Transverse colon (tissue), 4 donors: ENCODE results near the gene WDR91. TPM values are rescaled to one million over a fixed set of nuclear protein-coding genes. Genes with fewer than 3 reads are reported as not detected.

ENCODE experiments used
- DNase-seq: peaks from one replicate; pipeline ENCODE4 v3.0.0-alpha.2; 2019
- H3K27ac ChIP-seq, 4 donors: fragments of 200-600 bp; sonication (generic); 2 replicates each; pipeline ENCODE4 v1.5.1; 2016 to 2018; ENCODE audit warnings: inconsistent platforms in 4 of 4
- H3K27me3 ChIP-seq: fragments of 200-600 bp; sonication (generic); 2 replicates; pipeline ENCODE4 v1.5.1; 2017; ENCODE audit warnings: inconsistent platforms
- H3K36me3 ChIP-seq, 4 donors: fragments of 200-600 bp; sonication (generic); 2 replicates each; pipeline ENCODE4 v1.5.1; 2017 to 2019; ENCODE audit warnings: inconsistent platforms in 4 of 4
- H3K4me1 ChIP-seq, 4 donors: fragments of 200-600 bp; sonication (generic); 2 replicates each; pipeline ENCODE4 v1.5.1; 2017 to 2020; ENCODE audit warnings: inconsistent platforms in 4 of 4
- H3K4me3 ChIP-seq, 4 donors: fragments of 200-600 bp; sonication (generic); 1 replicate in 1 of 4; 2 replicates in 3 of 4; pipeline versions ENCODE4 v1.5.1 to v1.6.1; 2017 to 2019; ENCODE audit warnings: inconsistent platforms in 4 of 4
- H3K9me3 ChIP-seq, 2 donors: fragments of 200-600 bp; sonication (generic); 2 replicates each; pipeline ENCODE4 v1.5.1; 2017 to 2019; ENCODE audit warnings: inconsistent platforms in 2 of 2
- EP300 ChIP-seq: sonication (generic); formaldehyde crosslinking; IDR thresholded peaks from one replicate; pipeline ENCODE4 v1.6.1; 2017; ENCODE audit warnings: antibody characterized with exemption, low read depth
- POLR2A ChIP-seq: fragments of 450-650 bp; IDR thresholded peaks from one replicate; pipeline ENCODE4 v1.6.1; 2016; ENCODE audit warnings: antibody characterized with exemption, mild to moderate bottlenecking, moderate library complexity
- POLR2AphosphoS5 ChIP-seq, 3 donors: sonication (generic); formaldehyde crosslinking; IDR thresholded peaks; one replicate each; pipeline ENCODE4 v1.6.1; 2016; ENCODE audit warnings: antibody characterized with exemption in 3 of 3
- WGBS, 2 donors: methylation state at CpG; one replicate each; pipeline ENCODE4 v1.1.5; 2018; ENCODE audit warnings: low coverage in 1 of 2; 5-methylcytosine and 5-hydroxymethylcytosine counted together
- in situ Hi-C, 4 donors: fragments of 200-750 bp; cut with MboI; loops; one replicate each; pipeline versions ENCODE4 v1.15.0 to v1.15.1; 2017; ENCODE audit warnings: low sequenced_read_pairs in 3 of 4, low pct_ligation_motif_present in 1 of 4, low pct_unique_long_range_greater_than_20kb in 1 of 4
- intact Hi-C: fragments of 100-400 bp; cut with DNase I; formaldehyde crosslinking; loops from one replicate; pipeline ENCODE4 v1.15.1; 2023; ENCODE audit warnings: low total_unique reads
- total RNA-seq, 4 donors: library from RNA; depleted of rRNA; stranded (reverse); fragments of >200 nt; gene quantifications; one replicate each; pipeline ENCODE4 v1.1.0, GENCODE V29; 2016
- TF ChIP-seq, protein P1 (sequence below), 5 experiments: fragments of 200-600 bp in 3 of 5; fragments of 450-650 bp in 2 of 5; sonication (generic) in 3 of 5; IDR thresholded peaks; 1 replicate in 2 of 5; 2 replicates in 3 of 5; pipeline ENCODE4 v1.5.1; 2016 to 2017; ENCODE audit warnings: antibody characterized with exemption in 5 of 5, inconsistent platforms in 3 of 5, mild to moderate bottlenecking in 2 of 5, moderate library complexity in 1 of 5

Gene WDR91
- total RNA-seq, 4 donors from 2014 or later: 6.7 to 19.9 (median 12.6) TPM

DNA sequence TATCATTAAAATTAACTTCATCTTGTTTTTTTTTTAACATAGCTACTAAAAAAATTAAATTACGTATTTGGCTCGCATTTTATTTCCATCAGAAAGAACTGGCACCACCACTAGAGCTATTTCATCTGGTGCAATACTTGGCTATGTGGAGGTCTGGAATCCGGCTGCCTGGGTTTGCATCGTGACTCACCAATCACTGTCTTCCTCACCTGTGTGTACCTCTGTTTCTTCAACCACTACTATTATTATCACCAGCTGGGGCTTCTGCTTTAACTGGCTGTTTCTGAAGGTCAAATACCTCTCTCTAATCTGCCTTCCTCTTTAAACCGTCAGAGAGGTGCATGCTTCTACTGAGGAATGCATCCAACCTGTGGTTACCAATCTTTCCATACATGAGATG is 6.5 kb downstream of the WDR91 start:
- DNase-seq: no peak
- H3K36me3 ChIP-seq: peaks cover 0 to 9% (median 1%) of the 10 kb centered on the region in 4 donors
- H3K4me3 ChIP-seq: no peak overlapping the region
- H3K4me1 ChIP-seq: peaks cover 0 to 5% (median 0%) of the 10 kb centered on the region in 4 donors
- H3K27ac ChIP-seq: no peak overlapping the region
- H3K27me3 ChIP-seq: no peaks in the 10 kb centered on the region
- no peaks in the 10 kb centered on the region for H3K9me3 ChIP-seq
- in situ Hi-C loops: no loop called here
- intact Hi-C loops: no loop called here
- 93 to 95% methylated on average over 5 of the region's 5 CpGs for WGBS, 2 donors
- no peak for TF ChIP-seq POLR2AphosphoS5 (IDR thresholded peaks at IDR 0.05)
- no peak for TF ChIP-seq EP300
- TF ChIP-seq POLR2A: no peak
- TF ChIP-seq, protein P1, sequence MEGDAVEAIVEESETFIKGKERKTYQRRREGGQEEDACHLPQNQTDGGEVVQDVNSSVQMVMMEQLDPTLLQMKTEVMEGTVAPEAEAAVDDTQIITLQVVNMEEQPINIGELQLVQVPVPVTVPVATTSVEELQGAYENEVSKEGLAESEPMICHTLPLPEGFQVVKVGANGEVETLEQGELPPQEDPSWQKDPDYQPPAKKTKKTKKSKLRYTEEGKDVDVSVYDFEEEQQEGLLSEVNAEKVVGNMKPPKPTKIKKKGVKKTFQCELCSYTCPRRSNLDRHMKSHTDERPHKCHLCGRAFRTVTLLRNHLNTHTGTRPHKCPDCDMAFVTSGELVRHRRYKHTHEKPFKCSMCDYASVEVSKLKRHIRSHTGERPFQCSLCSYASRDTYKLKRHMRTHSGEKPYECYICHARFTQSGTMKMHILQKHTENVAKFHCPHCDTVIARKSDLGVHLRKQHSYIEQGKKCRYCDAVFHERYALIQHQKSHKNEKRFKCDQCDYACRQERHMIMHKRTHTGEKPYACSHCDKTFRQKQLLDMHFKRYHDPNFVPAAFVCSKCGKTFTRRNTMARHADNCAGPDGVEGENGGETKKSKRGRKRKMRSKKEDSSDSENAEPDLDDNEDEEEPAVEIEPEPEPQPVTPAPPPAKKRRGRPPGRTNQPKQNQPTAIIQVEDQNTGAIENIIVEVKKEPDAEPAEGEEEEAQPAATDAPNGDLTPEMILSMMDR (IDR thresholded peaks at IDR 0.05): no peak

DNA sequence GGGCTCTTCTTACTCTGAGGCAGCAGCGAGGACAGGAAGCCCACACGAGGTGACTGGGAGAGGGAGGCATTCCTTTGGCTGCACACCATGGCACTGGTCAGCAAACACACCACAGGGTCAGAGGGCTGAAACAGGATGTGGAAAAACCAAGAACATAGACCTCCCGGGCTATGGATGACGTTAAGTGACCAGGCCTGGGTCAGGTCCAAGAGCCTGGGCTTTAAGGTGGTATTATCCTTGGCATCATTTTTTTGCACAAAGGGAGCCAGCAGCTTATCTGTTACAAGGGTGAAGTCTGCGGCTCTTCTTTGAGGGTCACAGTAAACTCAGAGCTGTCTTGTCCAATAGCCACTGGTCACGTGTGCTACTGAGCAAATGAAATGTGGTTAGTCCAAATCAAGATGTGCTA is 7.0 kb downstream of the WDR91 start:
- intact Hi-C loops: no loop called here
- Histone ChIP-seq H3K36me3 (peaks cover 0 to 9% (median 1%) of the 10 kb centered on the region in 4 donors), H3K27me3 (no peaks in the 10 kb centered on the region), H3K4me1 (peaks cover 0 to 5% (median 0%) of the 10 kb centered on the region in 4 donors), H3K27ac (no peak overlapping the region), H3K9me3 (no peaks in the 10 kb centered on the region), H3K4me3 (no peak overlapping the region)
- 90 to 100% methylated on average over 2 to 6 of the region's 6 CpGs for WGBS, 2 donors
- TF ChIP-seq POLR2A: no peak
- TF ChIP-seq POLR2AphosphoS5 (IDR thresholded peaks at IDR 0.05): no peak
- DNase-seq: no peak
- in situ Hi-C loops: no loop called here

DNA sequence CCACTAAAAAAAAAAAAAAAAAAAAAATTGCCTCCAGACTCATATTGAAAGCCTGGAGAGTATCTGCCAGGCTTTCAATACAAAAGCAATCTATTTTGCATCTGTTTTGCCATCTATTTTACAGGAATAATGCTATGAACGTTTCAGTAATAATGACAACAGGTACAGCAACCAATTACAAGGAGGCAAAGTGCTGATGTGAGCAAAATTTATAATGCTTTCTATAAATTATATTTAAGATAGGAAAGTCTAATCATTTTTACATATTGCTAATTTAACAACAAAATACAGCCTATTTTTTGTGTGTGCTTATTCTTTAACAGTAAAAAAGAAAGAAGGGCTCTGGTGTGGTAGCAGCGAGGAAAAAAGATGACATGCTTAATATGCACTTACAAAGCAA is 10.0 kb downstream of the WDR91 start:
- Histone ChIP-seq H3K27ac (no peak overlapping the region), H3K9me3 (no peaks in the 10 kb centered on the region)
- in situ Hi-C loops: no loop called here

DNA sequence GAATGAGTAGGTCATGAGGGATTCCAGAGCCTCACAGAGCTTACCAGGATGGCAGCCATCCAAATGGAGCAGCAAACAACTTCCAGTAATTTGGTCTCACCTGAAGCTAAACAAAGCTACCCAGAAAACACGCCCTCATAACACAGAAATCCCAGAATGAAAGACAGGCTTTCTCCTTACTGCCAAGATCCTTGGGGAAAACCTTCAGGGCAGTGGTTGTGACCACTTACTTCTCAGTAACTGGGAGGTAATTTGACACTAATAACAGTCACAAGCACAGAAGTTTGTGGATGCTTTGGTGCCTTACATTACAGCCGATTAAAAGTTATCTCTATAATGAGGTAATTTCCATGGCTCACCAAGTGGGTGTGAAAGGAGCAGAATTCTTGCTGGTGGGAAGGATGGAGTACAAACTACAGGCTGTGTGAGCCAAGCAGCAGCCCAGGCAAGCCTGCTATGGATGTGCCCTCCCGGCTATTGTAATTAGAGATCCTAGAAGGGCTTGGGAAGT is 10.4 kb downstream of the WDR91 start:
- Histone ChIP-seq H3K36me3 (peaks cover 0 to 9% (median 1%) of the 10 kb centered on the region in 4 donors), H3K27ac (no peak overlapping the region), H3K4me3 (no peak overlapping the region), H3K27me3 (no peaks in the 10 kb centered on the region), H3K4me1 (no peaks in the 10 kb centered on the region), H3K9me3 (no peaks in the 10 kb centered on the region)
- WGBS, 2 donors: 56 to 73% methylated on average over 2 to 3 of the region's 3 CpGs
- no peak for TF ChIP-seq EP300
- TF ChIP-seq POLR2A: no peak
- no peak for TF ChIP-seq POLR2AphosphoS5 (IDR thresholded peaks at IDR 0.05)
- TF ChIP-seq, protein P1 (IDR thresholded peaks at IDR 0.05): no peak
- in situ Hi-C loops (no loop called here), intact Hi-C loops (no loop called here)
- no peak for DNase-seq

More for the DNA sequence above, 10.0 kb downstream of the WDR91 start:
- DNase-seq: no peak
- intact Hi-C loops: no loop called here
- WGBS, 2 donors: 75 to 91% methylated on average over 2 of the region's 2 CpGs
- Histone ChIP-seq H3K27me3 (no peaks in the 10 kb centered on the region), H3K4me1 (no peaks in the 10 kb centered on the region), H3K36me3 (peaks cover 0 to 9% (median 1%) of the 10 kb centered on the region in 4 donors), H3K4me3 (no peak overlapping the region)
- TF ChIP-seq EP300: no peak

DNA sequence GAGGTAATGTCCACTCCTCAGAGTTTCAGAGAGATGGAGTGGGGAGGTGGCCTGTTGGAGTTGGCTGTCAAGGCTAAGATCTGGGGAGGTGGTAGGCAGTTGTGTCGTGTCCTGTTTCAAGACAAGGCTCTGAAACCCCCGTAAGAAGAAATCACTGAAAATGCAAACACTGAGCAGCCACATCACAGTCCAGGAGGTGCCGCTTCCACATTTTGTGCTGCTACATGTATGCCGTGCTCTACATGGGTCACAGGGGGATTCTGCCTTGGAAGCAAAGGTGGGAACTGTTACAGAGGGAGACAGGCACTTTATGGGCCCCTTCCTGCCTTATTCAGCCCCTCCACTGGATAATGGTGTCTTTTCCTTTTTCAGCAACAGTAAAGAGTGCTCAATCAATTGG is 11.9 kb downstream of the WDR91 start:
- H3K4me1 ChIP-seq: no peaks in the 10 kb centered on the region
- H3K36me3 ChIP-seq: peaks cover 0 to 5% (median 1%) of the 10 kb centered on the region in 4 donors
- no peaks in the 10 kb centered on the region for H3K9me3 ChIP-seq
- H3K4me3 ChIP-seq: no peak overlapping the region
- H3K27ac ChIP-seq: no peak overlapping the region
- DNase-seq: no peak
- no peaks in the 10 kb centered on the region for H3K27me3 ChIP-seq
- in situ Hi-C loops (loop anchor here in 1 of 4 donors (25.0 kb wide), 1 partner anchor 537 kb away; no protein-coding TSS in a partner anchor), intact Hi-C loops (loop anchor here (10.0 kb wide), 1 partner anchor 1065 kb away; no protein-coding TSS in a partner anchor)
- TF ChIP-seq, protein P1 (IDR thresholded peaks at IDR 0.05): no peak
- TF ChIP-seq POLR2A (no peak), EP300 (no peak), POLR2AphosphoS5 (IDR thresholded peaks at IDR 0.05) (no peak)
- WGBS, 2 donors: 91% methylated on average over 4 of the region's 4 CpGs; no CpG with 5 or more reads in 1 of the 2 donors
